ENCODE results near the gene DAO.

DAO gene

GRCh38 chr12:108875682-108876361, 4.1 kb upstream of the DAO start:
- no peak for DNase-seq (ENCODE audit: low read depth in 2 of 2)

GRCh38 chr12:108876550-108876949, 3.3 kb upstream of the DAO start:
- no peak for DNase-seq (ENCODE audit: low read depth in 2 of 2)

GRCh38 chr12:108881953-108882352, 2.1 kb downstream of the DAO start:
- no peak for DNase-seq (ENCODE audit: low read depth in 2 of 2)

- peak; percentile 47 to 71 for DNase-seq (ENCODE audit: low read depth in 2 of 2)
These were observed 4.5 kb downstream of the DAO start for GRCh38 chr12:108884116-108885012.

- no peak for DNase-seq (ENCODE audit: low read depth in 2 of 2)
These were observed 7.2 kb downstream of the DAO start for GRCh38 chr12:108886873-108887629.

GRCh38 chr12:108888031-108888430, 8.1 kb downstream of the DAO start:
- no peak for DNase-seq (ENCODE audit: low read depth in 2 of 2)

DNA sequence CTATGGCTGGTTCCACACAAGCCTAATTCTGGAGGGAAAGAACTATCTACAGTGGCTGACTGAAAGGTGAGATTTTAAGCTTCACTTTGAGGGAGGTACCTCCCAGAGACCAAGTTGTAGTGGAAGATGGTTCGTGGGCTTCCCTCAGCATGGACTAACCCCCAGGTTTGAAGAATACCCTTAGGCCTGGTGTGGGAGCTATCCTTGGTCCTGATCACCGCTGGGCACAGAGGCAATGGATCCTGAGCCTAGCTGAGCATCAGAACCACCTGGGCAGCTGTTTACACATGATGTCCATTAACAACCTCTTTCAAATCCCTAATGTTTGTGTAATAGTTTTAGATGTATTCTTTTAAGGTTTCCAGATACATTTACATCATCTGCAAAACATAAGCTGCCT, 10.3 kb downstream of the DAO start:
- DNase-seq (ENCODE audit: low read depth in 2 of 2): peak in 1 of 2 donors; percentile 2

- DNase-seq (ENCODE audit: low read depth in 2 of 2): no peak
These were observed 15.4 kb downstream of the DAO start for GRCh38 chr12:108895220-108895802.

GRCh38 chr12:108896336-108896735, 16.4 kb downstream of the DAO start:
- DNase-seq (ENCODE audit: low read depth in 2 of 2): no peak

DNA sequence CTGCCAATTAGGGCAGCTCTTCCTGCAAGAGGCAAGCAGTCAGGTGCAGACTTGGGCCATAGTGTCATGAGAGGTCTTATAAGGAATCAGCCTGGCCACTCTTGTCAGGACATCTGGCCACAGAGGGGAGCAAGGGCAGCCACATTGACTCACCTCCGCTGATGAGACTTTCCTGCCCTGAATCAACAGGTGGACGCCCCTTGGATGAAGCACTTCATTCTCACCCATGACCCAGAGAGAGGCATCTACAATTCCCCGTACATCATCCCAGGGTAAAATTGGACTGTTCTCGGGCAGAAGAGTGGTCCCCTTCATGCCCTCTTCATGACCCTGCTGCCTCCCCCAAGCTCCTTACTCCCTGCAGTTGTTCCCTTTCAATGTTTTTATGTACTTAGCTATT, 16.9 kb downstream of the DAO start:
- no peak for DNase-seq (ENCODE audit: low read depth in 2 of 2)

GRCh38 chr12:108899145-108899544, 19.3 kb downstream of the DAO start:
- no peak for DNase-seq (ENCODE audit: low read depth in 2 of 2)

DNA sequence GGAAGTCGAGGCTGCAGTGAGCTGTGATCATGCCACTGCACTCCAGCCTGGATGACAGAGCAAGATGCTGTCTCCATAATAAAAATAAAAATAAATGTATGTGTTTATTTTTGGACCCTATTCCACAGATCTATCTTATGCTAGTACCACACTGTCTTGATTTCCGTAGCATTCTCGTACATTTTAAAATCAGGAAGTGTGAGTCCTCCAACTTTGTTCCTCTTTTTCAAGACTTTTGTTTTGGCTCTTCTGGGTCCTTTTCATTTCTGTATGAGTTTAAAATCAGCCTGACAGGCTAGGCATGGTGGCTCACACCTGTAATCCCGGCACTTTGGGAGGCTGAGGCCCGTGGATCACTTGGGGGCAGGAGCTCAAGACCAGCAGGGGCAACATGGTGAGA, 25.8 kb downstream of the DAO start:
- no peak for DNase-seq (ENCODE audit: low read depth in 2 of 2)

GRCh38 chr12:108906971-108907370, 27.1 kb downstream of the DAO start:
- no peak for DNase-seq (ENCODE audit: low read depth in 2 of 2)

DNA sequence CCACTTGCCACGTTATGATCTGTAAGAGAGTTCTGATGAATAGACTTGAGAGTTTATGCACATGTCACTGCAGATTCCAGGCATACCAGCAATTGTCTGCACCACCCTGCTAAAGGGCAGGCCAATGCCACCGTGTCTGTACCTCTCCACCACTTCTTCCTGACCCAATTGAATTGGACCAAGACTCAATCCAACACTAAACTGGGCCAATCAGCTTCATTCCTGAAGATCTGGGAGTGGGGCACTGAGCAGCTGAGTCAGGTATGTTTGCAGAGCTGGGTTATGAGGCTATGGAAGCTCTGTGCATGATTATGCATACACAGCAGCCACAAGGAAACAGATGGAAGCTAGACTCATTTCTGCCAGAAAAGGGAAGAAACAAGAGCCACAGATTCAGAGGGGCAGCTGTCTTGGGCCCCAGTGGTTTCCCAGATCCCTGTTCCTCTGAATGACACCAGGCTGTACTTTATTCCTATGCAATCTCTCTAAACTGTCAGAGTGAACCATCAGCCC, 28.0 kb downstream of the DAO start:
- no peak for DNase-seq (ENCODE audit: low read depth in 2 of 2)

DNA sequence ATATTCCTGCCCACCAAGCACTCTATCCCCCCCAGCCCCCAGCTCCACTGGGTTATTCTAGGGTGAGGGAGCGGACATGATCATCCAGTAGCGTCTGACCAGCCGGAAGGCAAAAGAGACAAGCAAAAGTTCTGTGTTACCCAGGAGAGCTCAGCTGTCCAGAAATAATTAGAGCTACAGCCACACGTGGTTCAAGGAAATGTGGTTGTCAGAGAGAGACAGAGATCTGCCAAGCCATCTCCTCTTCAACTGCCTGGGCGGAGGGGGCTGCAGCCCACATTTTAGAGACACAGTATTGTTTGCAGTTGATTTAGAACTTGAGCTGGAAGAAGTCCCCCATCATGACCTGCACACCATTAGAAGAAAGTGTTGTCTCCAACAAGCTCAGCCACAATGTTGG, 30.4 kb downstream of the DAO start:
- DNase-seq (ENCODE audit: low read depth in 2 of 2): no peak

- DNase-seq (ENCODE audit: low read depth in 2 of 2): no peak
These were observed 32.0 kb downstream of the DAO start for GRCh38 chr12:108911915-108912314.

GRCh38 chr12:108912361-108912760, 32.5 kb downstream of the DAO start:
- DNase-seq (ENCODE audit: low read depth in 2 of 2): no peak

GRCh38 chr12:108914121-108914531, 34.2 kb downstream of the DAO start:
- DNase-seq (ENCODE audit: low read depth in 2 of 2): no peak

GRCh38 chr12:108915632-108916133, 35.8 kb downstream of the DAO start:
- no peak for DNase-seq (ENCODE audit: low read depth in 2 of 2)

DNA sequence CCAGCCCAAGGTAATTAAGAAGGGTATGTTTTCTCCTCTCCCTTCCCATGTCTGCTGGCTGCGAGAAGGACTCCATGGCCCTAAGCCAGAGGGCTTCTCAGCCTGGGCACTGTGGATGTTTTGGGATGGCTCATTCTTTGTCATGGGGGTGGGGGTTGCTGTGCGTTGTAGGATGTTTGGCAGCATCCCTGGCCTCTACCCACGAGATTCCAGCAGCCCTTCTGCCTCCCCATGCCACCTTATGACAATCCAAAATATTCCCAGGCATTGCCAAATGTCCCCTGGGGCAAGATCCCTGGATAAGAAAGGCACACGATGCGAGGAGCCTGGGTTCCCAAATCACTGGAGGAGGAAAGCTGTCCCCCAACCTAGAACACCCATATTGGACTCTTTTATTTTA, 36.4 kb downstream of the DAO start:
- no peak for DNase-seq (ENCODE audit: low read depth in 2 of 2)

DNA sequence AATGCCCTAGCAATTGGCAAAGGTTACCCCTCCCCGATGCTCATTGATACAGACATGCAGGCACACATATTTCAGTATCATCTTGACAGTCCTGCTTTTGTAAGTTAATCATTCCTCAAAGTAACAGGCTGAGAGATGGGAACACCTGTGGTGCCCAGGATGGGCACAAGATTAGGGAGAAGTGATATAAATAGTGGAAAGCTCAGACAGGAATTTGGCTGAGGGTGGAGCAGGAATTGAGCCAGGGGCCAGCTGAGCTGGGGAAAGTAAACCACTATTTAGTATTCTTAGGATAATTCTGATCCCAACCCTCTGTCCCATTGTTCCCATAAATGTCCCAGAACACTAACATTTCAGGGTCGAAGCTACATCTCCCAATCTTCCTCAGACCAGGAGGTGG, 38.3 kb downstream of the DAO start:
- no peak for DNase-seq (ENCODE audit: low read depth in 2 of 2)
